Astrocyte (in vitro differentiated cells and primary cell): ENCODE measurements around the gene SMAD3. TPM values are rescaled to one million over a fixed set of nuclear protein-coding genes. Genes with fewer than 3 reads are reported as not detected.
A peak's percentile ranks its signal among the peaks of the same experiment; 100 is the strongest.

Experiments
- DNase-seq: peaks from one replicate; pipeline ENCODE4 v3.0.0-alpha.2; 2010; ENCODE audit warnings: low read depth
- FAIRE-seq: peaks from 2 replicates; lab custom pipeline; 2011; peaks lifted over from hg19 to GRCh38; lab: Jason Lieb, UNC
- H2AFZ ChIP-seq: 2 replicates; pipeline ENCODE4 v1.6.0; 2012; ENCODE audit warnings: low read depth, low read length, inconsistent platforms
- H3K27ac ChIP-seq: 2 replicates; pipeline ENCODE4 v1.5.1; 2011; ENCODE audit warnings: low read depth, low read length, inconsistent platforms
- H3K27me3 ChIP-seq: 2 replicates; pipeline ENCODE4 v1.6.0; 2011; ENCODE audit warnings: low read length, inconsistent platforms; ENCODE audit not compliant: insufficient read depth
- H3K36me3 ChIP-seq: 2 replicates; pipeline ENCODE4 v1.5.1; 2011; ENCODE audit warnings: low read length, inconsistent platforms; ENCODE audit not compliant: insufficient read depth
- H3K4me1 ChIP-seq: 2 replicates; pipeline ENCODE4 v1.5.1; 2011; ENCODE audit warnings: low read length, inconsistent platforms; ENCODE audit not compliant: insufficient read depth
- H3K4me2 ChIP-seq: 2 replicates; pipeline ENCODE4 v1.6.0; 2012; ENCODE audit warnings: low read length, inconsistent platforms
- H3K4me3 ChIP-seq: 2 replicates; pipeline ENCODE4 v1.5.1; 2011; ENCODE audit warnings: low read depth, mild to moderate bottlenecking, low read length, inconsistent platforms; ENCODE audit not compliant: insufficient read depth
- H3K79me2 ChIP-seq: 2 replicates; pipeline ENCODE4 v1.6.0; 2012; ENCODE audit warnings: mild to moderate bottlenecking, low read length, inconsistent platforms; ENCODE audit not compliant: insufficient read depth
- H3K9ac ChIP-seq: 2 replicates; pipeline ENCODE4 v1.6.0; 2012; ENCODE audit warnings: mild to moderate bottlenecking, low read length, inconsistent platforms
- H3K9me3 ChIP-seq: 2 replicates; pipeline ENCODE4 v1.5.1; 2012; ENCODE audit warnings: low read depth, mild to moderate bottlenecking, low read length, inconsistent platforms; ENCODE audit not compliant: insufficient read depth
- H4K20me1 ChIP-seq: 2 replicates; pipeline ENCODE4 v1.6.0; 2012; ENCODE audit warnings: low read length, inconsistent platforms; ENCODE audit not compliant: insufficient read depth
- H3K27ac Mint-ChIP-seq: one replicate; pipeline ENCODE4 v1.8.0; 2021; ENCODE audit warnings: mild to moderate bottlenecking, mixed read lengths; ENCODE audit not compliant: unreplicated experiment
- H3K27me3 Mint-ChIP-seq: one replicate; pipeline ENCODE4 v1.8.0; 2021; ENCODE audit warnings: low read depth, mixed read lengths; ENCODE audit not compliant: unreplicated experiment
- H3K36me3 Mint-ChIP-seq: one replicate; pipeline ENCODE4 v1.8.0; 2021; ENCODE audit warnings: low read depth, mixed read lengths; ENCODE audit not compliant: unreplicated experiment
- H3K4me1 Mint-ChIP-seq: one replicate; pipeline ENCODE4 v1.8.0; 2021; ENCODE audit warnings: low read depth, mixed read lengths; ENCODE audit not compliant: unreplicated experiment
- H3K4me3 Mint-ChIP-seq: one replicate; pipeline ENCODE4 v1.8.0; 2021; ENCODE audit warnings: mild to moderate bottlenecking, moderate library complexity, mixed read lengths; ENCODE audit not compliant: unreplicated experiment
- H3K9me3 Mint-ChIP-seq: one replicate; pipeline ENCODE4 v1.8.0; 2021; ENCODE audit warnings: mild to moderate bottlenecking, mixed read lengths; ENCODE audit not compliant: unreplicated experiment
- CTCF ChIP-seq: IDR thresholded peaks from 2 replicates; pipeline ENCODE4 v1.5.1; 2011; ENCODE audit warnings: low read depth, mild to moderate bottlenecking, inconsistent platforms, low read length, moderate library complexity; ENCODE audit not compliant: insufficient read depth
- EZH2 ChIP-seq: IDR thresholded peaks from 2 replicates; pipeline ENCODE4 v1.6.1; 2012; ENCODE audit warnings: mild to moderate bottlenecking, low read length, inconsistent platforms; ENCODE audit not compliant: insufficient read depth
- total RNA-seq: library from RNA; stranded (reverse); gene quantifications from 2 replicates; pipeline ENCODE4 v1.2.1, GENCODE V29; 2021

Gene SMAD3
- total RNA-seq, 1 donor from 2014 or later = 78.0 TPM

DNA sequence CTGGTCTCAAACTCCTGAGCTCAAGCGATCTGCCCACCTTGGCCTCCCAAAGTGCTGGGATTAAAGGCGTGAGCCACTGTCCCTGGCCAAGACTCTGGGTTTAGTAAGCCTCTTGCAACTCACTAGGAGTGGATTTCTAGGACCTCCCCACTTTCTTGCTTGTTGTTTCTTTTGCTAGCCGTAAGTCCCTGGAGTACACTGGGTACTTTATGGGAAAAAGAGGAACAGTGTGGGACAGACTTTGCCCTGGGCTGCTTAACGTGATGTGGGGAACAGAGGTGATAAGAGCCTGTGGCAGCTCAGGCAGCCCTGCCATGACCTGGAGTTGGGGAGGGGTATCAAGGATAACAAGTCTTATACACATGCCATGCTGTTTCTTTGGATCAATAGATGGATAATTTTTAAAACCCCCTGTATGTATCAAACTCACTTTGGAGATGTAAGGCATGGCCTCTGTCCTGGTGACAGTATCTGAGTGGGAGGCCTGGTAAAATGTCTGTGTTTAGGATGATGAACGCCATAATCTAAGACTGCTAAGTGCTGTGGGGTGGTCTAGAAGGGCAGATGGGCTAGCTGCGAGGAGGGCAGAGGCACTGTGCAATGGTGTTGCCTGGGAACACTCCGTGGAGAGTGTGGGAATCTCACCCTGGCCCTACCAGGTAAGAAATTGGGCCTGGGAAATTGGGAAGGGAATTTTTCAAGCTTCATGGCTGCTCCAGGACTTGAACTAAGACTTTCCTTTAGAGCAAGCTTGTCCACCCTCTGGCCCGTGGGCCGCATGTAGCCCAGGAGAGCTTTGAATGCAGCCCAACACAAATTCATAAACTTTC lies 54.8 kb downstream of the SMAD3 start:
- Histone ChIP-seq H3K4me1 (peaks cover 59% of the 10 kb centered on the region), H4K20me1 (no peaks in the 10 kb centered on the region), H3K9ac (peak overlapping the region; percentile 76), H3K27me3 (no peaks in the 10 kb centered on the region), H3K4me2 (peak overlapping the region; percentile 69), H3K9me3 (no peaks in the 10 kb centered on the region), H2AFZ (no peak overlapping the region), H3K79me2 (peaks cover 85% of the 10 kb centered on the region), H3K36me3 (no peaks in the 10 kb centered on the region), H3K4me3 (no peak overlapping the region), H3K27ac (peak overlapping the region; percentile 87)
- Mint-ChIP-seq H3K4me1 (peaks cover 67% of the 10 kb centered on the region), H3K27ac (peak overlapping the region; percentile 22), H3K27me3 (no peaks in the 10 kb centered on the region), H3K9me3 (no peaks in the 10 kb centered on the region), H3K4me3 (no peak overlapping the region), H3K36me3 (peaks cover 17% of the 10 kb centered on the region)
- no peak for FAIRE-seq
- no peak for DNase-seq
- TF ChIP-seq CTCF (no peak), EZH2 (no peak)

- no peaks in the 10 kb centered on the region for H3K27me3 Mint-ChIP-seq
- no peaks in the 10 kb centered on the region for H3K9me3 ChIP-seq
- peak overlapping the region; percentile 22 for H3K27ac Mint-ChIP-seq
- no peaks in the 10 kb centered on the region for H3K9me3 Mint-ChIP-seq
- peak; percentile 88 for DNase-seq
- H3K27ac ChIP-seq = peak overlapping the region; percentile 87
- H2AFZ ChIP-seq = no peak overlapping the region
- no peak overlapping the region for H3K4me3 ChIP-seq
- H3K4me1 Mint-ChIP-seq = peaks cover 70% of the 10 kb centered on the region
- peak overlapping the region; percentile 69 for H3K4me2 ChIP-seq
- no peak for FAIRE-seq
- peaks cover 67% of the 10 kb centered on the region for H3K4me1 ChIP-seq
- TF ChIP-seq CTCF = no peak
- no peak for TF ChIP-seq EZH2
- no peaks in the 10 kb centered on the region for H3K36me3 ChIP-seq
- H4K20me1 ChIP-seq = no peaks in the 10 kb centered on the region
- H3K79me2 ChIP-seq = peaks cover 81% of the 10 kb centered on the region
- no peak overlapping the region for H3K4me3 Mint-ChIP-seq
- peaks cover 12% of the 10 kb centered on the region for H3K36me3 Mint-ChIP-seq
- H3K9ac ChIP-seq = peak overlapping the region; percentile 76
- H3K27me3 ChIP-seq = no peaks in the 10 kb centered on the region
These were observed 55.6 kb downstream of the SMAD3 start for GRCh38 chr15:67120839-67121643.
